ENCODE results near the gene PTPRN2.
"Not testable (repeated sequence)": the region's sequence is repeated elsewhere in the genome, so short reads cannot be mapped to it uniquely, and the experiment has no call there.

The PTPRN2 gene

DNA sequence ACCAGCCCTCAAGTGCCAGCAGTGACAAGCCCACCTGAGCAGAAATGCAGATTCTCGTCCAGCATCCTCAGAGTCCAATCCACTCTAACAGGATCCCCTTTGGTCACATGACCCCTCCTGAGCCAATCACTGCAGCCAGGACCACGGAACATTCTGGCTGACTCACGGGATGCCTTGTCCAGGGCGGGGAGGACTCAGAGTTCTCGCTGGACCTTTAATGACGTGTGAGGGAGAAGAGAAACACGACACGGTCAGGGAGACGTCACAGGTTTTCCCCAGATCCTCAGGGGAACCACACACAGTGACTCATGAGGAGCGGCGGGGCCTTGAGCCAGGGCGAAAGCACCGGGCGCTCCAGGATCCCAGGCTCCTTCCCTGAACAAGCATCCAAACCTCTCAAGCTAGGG lies 155.7 kb downstream of the PTPRN2 start:
- DNase-seq: no peak

DNA sequence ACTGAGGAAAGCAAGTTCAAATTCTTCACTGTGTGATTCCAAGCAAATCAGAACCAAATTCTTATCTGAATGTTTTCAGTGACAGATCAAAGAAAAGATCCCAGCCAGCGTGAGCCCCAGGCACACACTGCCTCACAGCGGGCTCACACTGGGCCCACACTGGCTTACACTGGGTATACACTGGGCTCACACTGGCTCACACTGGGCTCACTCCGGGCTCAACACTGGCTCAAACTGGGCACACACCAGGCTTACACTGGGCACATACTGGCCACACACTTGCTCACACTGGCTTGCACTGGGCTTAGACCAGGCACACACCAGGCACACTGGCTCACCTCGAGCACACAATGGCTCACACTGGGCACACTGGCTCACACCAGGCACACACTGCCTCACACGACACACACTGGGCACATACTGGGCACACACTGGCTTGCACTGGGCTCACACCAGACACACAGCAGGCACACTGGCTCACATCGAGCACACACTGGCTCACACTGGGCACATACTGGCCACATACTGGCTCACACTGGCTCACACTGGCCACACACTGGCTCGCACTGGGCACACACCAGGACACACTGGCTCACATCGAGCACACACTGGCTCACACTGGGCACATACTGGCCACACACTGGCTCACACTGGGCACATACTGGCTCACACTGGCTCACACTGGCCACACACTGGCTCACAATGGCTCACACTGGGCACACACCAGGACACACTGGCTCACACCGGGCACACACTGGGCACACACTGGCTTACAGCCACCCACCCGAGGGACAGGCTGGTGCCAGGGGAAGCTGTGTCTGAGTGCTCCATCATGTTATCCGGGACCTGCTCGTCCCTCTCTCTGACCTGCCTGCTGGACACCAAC lies 156.3 kb downstream of the PTPRN2 start:
- DNase-seq: no peak

DNA sequence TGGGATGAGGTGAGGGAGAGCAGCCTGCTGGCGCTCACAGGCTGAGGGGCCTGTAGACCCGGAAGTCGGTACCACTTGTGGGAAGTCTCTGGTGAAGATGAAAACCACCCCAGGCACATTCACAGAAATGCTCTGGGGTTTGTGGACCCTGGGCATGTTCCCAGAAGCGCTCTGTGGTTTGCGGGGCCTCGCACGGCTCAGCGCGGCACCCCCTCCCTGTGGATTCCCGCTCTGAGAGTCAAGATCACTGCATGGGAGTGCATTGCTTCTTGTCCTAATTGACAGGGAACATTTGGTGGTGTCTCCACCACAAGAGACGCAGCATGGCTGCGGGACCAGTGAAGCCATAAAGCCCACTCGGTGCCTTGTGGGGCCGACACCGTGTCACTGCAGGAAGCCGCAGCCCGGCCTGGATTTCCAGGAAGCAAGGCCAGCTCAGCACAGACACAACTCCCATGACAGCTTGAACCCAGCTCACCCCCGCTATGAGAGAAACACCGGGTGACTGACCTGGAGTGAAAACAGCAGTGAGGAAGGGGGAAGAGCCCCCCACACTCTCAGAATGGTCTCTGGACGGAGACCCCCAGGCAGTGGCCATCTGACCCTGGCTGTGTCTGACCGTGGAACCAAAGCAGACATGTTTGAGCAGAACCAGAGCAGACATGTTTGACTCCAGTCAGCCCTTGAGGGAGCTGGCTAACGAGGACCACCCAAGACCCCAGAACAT lies 157.2 kb downstream of the PTPRN2 start:
- DNase-seq: no peak

DNA sequence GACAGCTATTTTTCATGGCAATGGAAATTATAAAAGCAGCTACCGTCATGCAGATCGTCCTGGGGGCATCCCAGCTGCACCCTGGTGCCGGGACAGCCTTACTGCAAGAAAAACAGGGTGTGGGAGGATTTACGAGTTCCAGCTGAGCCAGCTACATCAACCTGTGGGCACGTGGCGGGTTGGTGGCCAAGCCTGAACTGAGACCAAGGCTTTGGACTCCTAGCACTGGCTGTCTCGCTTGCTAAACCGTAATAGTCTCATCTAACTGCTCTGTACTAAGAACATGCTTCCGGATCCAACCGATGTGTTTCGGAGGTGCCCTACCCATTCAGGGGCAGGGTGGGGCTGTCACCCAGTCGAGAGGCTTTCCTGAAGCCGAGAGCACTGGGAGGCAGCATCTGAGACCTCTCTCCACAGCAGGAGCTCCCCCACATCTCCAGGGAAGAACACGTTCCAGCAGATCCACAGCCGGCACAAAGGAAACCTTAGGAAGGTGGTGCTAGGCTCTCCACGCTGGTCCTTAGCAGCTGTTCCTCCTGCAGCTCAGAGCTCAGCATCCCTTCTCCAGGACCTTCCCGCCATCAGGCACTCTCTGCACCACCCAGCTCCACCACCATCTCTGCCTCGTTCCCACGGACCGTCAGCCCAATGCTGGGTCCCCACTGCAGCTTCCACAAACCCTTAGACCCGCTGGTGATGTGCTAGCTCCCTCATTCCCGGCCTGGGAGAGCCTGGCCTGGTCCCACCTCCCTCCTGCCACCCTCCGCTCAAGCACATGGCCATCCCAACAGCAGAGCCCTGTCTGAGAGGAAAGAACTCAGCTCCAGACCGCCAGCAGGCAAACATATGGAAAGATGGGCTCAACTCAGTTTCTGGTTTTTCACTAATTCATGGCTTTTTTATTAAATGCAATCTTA lies 158.5 kb downstream of the PTPRN2 start:
- no peak for DNase-seq

DNA sequence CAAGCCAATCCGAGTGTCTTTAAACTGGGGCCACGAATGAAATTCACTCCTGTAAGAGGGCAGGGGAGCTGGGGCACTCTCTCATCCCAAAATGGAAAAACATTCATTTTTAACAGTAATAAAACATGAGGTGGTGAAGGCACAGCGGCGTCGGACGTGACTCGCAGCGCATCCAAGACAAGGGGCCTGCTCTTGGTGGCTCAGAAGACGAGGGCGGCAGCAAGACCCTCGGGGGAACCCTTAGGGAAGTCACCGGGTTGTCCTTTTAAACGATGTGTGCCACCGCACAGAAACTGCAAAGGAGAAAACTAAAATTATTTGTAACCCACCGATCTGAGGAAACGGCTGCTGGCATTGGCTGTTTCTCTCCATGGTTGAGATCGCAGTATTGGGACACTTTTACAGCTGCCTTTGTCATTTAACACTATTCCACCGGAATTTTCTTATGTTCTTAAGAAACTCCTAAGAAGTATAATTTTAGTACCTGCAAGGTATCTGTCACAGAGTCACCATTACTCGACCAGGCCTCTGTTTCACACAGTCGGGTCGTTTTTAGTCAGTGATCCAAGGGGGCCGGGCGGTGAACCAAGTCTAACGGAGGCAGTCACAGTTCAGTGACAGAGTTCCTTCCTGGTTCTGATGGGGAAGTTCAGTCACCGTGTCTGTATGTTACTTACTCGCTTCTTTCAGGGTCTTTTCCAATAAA lies 159.3 kb downstream of the PTPRN2 start:
- no peak for DNase-seq

DNA sequence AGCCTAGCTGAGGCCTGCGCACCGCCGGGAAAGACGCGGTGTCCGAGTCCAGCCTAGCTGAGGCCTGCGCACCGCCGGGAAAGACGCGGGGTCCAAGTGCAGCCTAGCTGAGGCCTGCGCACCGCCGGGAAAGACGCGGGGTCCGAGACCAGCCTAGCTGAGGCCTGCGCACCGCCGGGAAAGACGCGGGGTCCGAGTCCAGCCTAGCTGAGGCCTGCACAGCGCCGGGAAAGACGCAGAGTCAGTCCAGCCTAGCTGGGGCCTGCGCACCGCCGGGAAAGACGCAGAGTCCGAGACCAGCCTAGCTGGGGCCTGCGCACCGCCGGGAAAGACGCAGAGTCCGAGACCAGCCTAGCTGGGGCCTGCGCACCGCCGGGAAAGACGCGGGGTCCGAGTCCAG lies 161.9 kb downstream of the PTPRN2 start:
- not testable (repeated sequence) for DNase-seq

DNA sequence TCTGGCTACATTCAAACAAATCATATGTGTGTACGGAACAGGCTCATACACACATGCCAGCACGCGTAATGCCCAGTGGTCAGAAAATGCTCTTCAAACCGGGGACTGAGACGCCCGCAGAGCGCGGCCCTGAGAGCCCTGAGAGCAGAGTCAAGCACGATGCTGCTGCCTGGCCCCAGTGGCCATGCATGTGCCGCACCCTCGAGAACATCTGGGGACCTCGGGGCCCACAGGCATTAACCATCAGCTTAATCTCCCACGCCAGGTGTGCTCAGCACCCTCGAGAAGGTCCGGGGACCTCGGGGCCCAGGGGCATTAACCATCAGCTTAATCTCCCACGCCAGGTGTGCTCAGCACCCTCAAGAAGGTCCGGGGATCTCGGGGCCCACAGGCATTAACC lies 163.1 kb downstream of the PTPRN2 start:
- no peak for DNase-seq

DNA sequence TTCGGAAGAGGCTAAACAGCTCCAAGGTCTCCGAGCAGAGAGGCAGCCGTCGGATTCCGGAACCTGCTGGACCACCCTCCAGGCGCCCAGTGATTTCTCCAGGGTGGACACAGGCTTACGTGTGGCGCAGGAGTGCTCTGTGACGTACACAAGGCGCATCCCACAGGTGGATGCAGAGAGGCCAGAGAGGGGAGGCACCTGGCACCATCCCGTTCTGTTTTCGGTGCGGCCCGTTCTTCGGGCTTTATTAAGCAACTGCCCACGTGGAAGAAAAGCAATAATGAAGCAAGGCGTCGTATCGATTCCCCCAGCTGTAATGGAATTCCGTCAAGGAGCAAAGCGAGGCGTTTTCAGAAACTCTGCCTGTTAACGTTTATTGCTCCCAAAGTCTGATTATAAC lies 163.6 kb downstream of the PTPRN2 start:
- no peak for DNase-seq

DNA sequence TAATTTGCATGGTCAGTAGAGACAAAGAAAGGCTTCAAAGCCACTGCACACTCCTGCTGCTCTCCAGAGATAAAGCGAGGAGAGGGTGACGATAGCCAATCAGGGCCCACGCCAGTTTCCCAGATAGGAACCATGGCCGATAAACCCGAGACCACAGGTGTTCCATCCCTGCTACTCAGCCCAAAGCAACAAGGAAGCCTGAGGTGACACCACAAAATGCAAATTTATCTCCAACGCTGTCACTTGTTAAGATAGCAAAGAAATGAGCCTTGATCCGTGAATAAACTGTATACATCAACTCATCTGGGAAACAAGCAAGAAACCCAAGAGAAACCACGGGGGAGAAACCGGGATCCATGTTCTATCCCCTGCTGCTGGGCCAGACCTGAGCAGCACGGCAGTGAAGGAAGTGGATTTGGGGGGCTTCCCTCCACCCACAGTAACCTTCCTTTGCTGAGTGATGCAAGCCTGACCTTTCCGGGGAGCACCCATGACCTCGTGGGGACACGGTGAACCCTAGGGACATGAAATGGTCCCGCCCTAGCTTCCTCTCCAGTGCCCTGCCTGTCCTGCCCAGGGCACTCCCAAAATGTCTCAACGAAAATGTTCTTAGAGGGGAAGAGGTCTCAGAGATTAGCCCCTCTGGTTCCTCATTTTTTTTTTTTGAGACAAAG lies 164.6 kb downstream of the PTPRN2 start:
- DNase-seq: no peak

DNA sequence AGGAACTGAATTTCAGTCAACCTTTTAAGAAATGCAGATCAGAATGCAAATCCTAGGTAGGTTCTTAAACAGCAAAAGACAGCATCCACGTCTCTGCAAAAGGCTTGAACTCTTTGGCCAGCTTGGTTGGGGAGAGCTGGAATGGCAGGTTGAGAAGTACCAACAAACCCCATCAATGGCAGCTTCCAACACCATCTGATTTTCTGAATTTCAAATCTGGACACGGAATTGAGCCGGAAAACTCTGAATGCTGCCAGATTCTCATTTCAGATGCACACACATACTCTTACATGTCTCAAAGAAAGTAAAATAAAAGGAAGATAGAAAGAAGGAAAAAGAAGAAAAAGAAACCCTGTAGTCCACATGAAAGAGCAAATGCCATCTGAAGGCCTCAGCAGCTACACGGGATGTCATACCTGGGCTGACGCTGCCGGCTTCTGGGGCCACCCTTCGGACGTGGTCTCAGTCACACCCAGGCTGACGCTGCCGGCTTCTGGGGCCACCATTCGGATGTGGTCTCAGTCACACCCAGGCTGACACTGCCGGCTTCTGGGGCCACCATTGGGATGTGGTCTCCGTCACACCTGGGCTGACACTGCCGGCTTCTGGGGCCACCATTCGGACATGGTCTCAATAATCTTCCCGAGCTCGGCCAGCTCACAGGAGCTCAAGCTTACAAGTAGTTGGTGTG lies 165.3 kb downstream of the PTPRN2 start:
- no peak for DNase-seq

DNA sequence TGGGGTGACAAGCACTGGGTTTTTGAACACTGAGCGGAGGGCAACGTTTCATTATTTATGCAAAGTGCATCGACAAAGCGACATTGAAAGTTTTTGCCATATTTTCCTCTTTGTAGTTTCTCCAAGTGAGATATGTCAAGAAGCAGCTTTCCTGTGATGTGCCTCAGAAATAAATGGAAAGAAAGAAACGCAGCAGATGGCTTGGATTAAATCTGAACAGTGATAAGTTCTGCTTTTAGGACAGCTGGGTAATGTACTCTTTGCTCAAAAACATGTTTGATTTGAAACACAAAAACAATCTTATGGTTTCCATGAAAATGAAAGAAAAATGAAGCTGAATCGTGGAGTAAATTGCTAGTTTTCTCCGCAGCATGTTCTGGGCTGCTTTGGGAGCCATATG lies 166.3 kb downstream of the PTPRN2 start:
- no peak for DNase-seq

DNA sequence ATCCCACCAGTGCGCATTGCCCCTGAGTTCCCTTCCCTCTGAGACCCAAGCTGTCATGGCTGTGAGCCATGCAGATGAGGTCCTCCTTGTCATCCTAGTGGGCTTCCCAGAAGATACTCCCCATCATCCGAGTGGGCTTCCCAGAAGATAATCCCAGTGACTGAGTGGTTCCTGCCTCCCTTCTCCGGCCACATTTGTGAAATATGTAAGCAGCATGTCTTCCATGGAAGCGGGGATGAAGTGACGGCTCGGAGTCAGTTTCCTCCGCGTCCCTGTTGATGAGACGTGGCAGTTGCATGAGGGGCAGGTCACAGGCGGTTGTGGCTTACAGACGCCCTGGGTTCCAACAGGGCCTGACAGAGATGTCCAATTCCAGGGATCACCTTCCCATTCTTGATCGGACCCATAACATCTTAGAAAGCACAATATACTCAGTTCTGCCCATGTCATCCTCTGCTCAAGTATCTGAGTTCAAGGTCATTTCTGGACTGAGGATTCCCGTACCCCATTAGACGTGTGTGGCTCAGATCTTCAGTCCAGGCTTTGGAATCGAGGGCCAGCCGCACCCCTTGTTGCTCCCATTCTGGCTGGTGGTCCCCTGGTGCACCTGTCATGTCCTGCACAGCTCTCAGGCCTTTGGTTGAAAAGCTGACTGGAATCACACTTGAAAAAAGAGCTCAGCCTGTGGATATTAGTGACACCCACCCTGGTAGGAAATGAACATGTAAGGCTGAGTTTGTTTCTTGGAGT lies 166.9 kb downstream of the PTPRN2 start:
- no peak for DNase-seq

DNA sequence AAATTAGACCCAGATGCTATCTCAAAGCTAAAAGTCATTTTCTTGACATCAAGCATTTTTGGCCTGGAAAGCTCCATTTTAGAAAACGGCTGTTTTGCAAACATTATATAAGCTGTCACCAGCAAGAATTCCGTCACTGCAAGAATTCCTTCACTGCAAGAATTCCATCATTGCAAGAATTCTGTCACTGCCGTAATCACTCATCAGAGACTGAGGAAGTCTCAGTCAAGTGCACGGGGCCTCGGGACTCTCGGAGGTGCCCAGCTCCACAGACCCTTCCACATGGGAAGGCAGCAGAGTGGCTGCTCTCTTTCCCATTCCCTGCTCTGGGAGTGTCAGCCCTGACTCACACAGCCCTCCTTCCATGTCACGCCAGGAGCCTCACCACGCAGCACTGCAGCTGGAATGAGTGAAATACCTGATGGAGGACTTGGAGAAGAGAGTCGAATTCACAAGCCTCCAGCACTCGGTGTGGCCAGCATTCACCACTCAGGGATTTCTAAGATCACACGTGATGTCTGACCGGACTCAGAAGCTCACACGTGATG lies 168.3 kb downstream of the PTPRN2 start:
- no peak for DNase-seq

DNA sequence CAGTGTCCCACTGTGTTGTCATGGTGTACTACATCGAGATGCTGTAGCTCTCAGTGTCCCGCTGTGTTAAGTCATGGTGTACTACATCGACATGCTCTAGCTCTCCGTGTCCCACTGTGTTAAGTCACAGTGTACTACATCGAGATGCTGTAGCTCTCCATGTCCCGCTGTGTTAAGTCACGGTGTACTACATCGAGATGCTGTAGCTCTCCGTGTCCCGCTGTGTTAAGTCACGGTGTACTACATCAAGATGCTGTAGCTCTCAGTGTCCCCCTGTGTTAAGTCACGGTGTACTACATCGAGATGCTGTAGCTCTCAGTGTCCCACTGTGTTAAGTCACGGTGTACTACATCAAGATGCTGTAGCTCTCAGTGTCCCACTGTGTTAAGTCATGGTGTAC lies 169.2 kb downstream of the PTPRN2 start:
- DNase-seq: not testable (repeated sequence)

DNA sequence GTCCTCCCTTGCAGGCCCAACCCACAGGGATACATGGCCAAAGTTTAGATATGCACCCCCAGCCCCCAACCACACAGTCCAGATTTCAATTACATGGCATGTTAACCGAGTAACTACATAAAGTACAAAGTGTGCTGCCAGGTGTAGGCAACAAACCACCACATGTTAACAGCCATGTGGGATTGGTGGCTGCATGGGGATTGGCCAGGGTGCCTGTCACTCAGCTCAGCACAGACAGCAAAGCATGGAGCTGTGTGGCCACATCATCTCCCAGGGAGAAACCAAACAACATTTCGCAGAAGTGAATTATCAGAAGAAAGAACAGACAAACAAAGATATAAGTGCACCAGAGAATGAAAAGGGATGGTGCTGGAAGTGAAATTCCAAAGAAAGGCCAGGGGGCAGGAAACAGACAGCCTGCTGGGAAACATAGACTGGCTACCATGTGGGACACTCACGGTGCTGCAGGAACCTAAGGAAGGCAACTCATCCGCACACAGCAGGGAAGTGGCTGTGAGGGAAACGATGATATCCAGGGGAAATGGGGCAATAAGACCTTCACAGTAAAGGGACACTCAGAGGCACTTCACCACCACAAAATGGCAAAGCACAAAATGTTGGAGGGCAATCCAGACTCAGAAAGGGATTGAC lies 171.2 kb downstream of the PTPRN2 start:
- no peak for DNase-seq

DNA sequence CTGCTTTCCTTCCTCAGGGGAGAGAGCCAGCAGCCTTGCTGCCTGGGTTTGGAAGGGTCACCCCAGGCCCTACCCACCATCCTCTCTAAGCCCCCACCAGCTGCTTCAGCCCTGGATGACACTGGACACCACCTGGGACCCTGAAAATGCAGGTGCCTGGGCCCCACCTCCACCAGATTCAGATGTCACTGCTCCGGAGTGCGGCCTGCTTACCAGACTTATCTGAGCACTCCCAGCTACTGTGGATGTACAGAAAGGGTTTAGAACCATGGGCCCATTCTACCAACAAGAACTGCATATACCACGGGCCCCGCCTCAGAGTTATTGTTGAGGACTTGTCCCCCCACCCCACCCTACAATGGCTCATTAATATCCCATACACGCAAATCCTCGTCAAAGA lies 172.3 kb downstream of the PTPRN2 start:
- DNase-seq: no peak

DNA sequence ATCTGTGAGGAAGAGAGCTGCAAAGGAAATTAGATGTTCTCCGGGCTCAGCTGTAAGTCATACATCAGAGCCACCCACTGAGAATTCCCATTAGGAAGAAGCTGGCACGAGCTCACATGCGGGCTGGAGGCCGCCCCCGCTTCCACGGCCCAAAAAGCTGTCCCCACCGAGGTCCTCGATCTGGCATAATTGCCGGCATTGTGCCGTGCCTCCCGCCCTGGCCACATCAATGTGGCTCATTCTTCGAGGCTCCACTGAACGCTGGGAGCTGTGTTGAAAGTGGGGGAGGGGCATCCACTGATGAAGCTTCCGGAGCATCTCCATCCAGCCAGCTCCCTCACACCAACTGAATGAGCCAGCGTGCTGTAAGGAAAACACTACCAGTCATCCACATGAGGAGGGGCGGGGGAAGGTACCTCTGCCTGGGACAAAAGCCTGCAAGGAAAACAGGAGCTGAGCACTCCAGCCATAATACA lies 173.1 kb downstream of the PTPRN2 start:
- no peak for DNase-seq

DNA sequence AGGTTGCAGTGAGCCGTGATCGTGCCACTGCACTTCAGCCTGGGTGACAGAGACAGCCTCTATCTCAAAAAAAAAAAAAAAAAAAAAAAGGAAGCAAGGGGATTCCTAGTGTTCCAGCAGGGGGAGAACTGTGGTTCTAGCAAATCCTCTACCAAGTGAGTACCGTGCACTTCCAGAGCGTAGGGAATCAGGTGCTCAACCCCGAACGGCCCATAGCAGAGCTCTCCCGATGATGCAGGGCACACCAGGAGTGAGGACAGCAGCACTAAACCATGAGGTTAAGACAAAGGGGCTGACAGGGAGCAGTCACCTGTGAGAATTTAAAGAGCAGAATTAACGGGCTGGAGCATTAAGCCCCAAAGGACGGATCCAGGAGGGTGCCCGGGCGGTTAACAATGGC lies 173.6 kb downstream of the PTPRN2 start:
- DNase-seq: no peak

DNA sequence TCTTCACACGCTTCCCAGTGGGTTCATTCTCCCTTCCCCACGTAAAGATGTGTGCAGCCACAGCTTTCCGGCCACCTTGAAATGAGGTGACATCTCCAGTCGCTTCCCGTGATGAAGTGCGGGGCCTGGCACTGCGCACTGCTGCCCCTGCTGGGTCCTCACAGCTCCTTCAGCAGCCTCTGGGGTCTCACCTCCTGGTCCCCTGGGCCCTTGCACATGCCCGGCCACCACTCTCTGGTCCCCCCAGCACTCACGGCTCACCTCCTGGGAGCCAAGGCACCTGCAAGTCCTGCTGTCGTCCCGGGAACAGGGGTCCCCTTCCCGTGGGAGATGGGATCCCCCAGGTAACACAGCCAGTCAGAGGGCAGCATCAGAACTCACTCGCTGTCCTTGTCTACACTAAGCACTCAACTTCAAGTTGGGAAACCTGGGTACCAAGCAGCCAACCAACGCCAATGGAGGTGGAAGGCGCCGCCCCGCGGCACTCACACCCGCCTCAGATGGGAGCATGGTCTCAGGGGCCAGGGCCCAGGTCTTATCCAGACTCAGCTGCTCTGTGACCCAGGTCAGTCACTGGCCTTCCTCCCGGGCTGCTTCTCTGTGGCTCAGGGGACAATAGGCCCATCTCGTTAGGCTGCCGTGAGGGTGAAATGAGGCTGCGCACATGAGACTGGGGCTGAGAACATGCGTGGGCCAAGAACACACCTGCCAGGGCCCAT lies 176.2 kb downstream of the PTPRN2 start:
- no peak for DNase-seq
